NT2/D1 (cell line): ENCODE results near the gene BOLA3.

Experiments used
- DNase-seq: peaks from one replicate; pipeline ENCODE4 v3.0.0-alpha.2; 2011; ENCODE audit warnings: low read depth, low spot score
- H3K27me3 ChIP-seq: 2 replicates; pipeline ENCODE4 v1.6.0; 2011; ENCODE audit warnings: mild to moderate bottlenecking; ENCODE audit not compliant: insufficient read length, insufficient read depth
- H3K36me3 ChIP-seq: 2 replicates; pipeline ENCODE4 v1.6.1; 2011; ENCODE audit warnings: mild to moderate bottlenecking, low read length, mixed read lengths; ENCODE audit not compliant: insufficient read depth, insufficient read length
- H3K4me1 ChIP-seq: 2 replicates; pipeline ENCODE4 v1.5.1; 2011; ENCODE audit not compliant: insufficient read depth, insufficient read length
- H3K4me3 ChIP-seq: 2 replicates; pipeline ENCODE4 v1.5.1; 2011; ENCODE audit warnings: low read depth; ENCODE audit not compliant: insufficient read length
- H3K9ac ChIP-seq: 2 replicates; pipeline ENCODE4 v1.6.0; 2011; ENCODE audit warnings: low read depth; ENCODE audit not compliant: insufficient read length
- H3K9me3 ChIP-seq: 2 replicates; pipeline ENCODE4 v1.5.1; 2011; ENCODE audit warnings: mild to moderate bottlenecking, low read length; ENCODE audit not compliant: insufficient read depth
- SUZ12 ChIP-seq: IDR thresholded peaks from 2 replicates; pipeline ENCODE4 v1.6.1; 2011; ENCODE audit not compliant: insufficient read length, insufficient read depth; ENCODE audit errors: extremely low read depth
- YY1 ChIP-seq: IDR thresholded peaks from 2 replicates; pipeline ENCODE4 v1.6.1; 2011; ENCODE audit not compliant: insufficient read length, insufficient read depth
- ZNF274 ChIP-seq: IDR thresholded peaks from 2 replicates; pipeline ENCODE4 v1.6.1; 2011; ENCODE audit warnings: mild to moderate bottlenecking, low read depth, low read length

The BOLA3 gene

DNA sequence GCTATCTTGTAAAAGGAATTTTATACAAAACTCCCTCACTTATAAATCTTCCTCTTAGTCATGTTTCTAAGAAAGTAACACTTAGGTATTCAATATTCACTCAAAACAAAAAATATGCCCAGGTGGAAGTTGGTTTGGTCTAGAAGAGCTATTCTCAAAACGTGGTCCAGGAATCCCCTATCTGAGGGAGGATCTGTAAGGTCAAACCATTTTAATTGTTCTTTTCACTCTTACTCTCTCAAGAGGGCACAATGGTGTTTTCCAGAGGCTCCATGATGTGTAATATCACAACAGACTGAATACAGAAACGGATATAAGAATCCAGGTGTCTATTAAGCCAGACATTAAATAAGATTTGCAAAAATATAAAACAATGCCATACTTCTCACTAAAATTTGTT, 21.0 kb upstream of the BOLA3 start:
- TF ChIP-seq YY1: no peak
- no peak for TF ChIP-seq ZNF274
- TF ChIP-seq SUZ12: no peak
- Histone ChIP-seq H3K4me1 (no peaks in the 10 kb centered on the region), H3K4me3 (no peak overlapping the region), H3K9ac (no peak overlapping the region), H3K9me3 (no peaks in the 10 kb centered on the region), H3K27me3 (no peaks in the 10 kb centered on the region), H3K36me3 (peaks cover 65% of the 10 kb centered on the region)
- DNase-seq: no peak

DNA sequence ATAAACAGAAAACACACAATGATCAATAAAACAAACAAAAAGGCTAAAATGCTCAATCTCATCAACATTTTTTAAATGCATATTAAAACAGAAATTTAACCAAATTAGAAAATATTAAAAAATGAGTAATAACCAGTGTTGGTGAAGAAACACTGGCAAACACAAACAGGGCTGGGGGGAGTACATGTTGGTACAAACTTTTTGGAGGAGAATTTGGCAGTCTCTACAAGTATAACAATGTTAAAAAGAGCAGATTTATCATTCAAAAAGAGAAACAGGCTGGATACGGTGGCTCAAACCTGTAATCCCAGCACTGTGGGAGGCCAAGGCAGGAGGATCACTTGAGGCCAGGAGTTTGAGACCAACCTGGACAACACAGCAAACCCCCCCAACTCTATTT, 17.0 kb upstream of the BOLA3 start:
- Histone ChIP-seq H3K36me3 (peaks cover 64% of the 10 kb centered on the region), H3K4me3 (no peak overlapping the region), H3K27me3 (no peaks in the 10 kb centered on the region), H3K4me1 (peaks cover 2% of the 10 kb centered on the region), H3K9me3 (no peaks in the 10 kb centered on the region), H3K9ac (no peak overlapping the region)
- no peak for TF ChIP-seq SUZ12
- no peak for TF ChIP-seq ZNF274
- no peak for TF ChIP-seq YY1
- no peak for DNase-seq

DNA sequence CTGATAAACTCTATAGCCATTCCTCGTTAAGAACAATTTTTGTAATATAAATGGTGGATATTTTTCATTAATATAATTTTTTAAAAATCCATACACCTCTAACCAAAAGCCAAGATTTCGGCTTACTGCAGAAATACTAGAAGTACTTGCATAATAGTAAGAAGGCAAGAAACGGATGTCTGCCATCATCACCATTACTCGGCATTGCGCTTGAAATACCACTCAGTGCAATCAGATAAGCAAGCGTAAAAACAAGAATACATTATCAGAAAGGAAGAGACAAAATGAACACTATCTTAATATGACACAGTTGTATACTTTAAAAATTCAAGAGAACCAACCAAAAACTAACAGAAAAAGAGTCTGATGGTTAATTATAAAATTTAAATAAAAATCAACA, 15.2 kb upstream of the BOLA3 start:
- no peak overlapping the region for H3K9ac ChIP-seq
- H3K36me3 ChIP-seq: peaks cover 62% of the 10 kb centered on the region
- DNase-seq: no peak
- no peak for TF ChIP-seq ZNF274
- no peak for TF ChIP-seq SUZ12
- no peak for TF ChIP-seq YY1
- H3K9me3 ChIP-seq: no peaks in the 10 kb centered on the region
- peaks cover 2% of the 10 kb centered on the region for H3K4me1 ChIP-seq
- H3K27me3 ChIP-seq: no peaks in the 10 kb centered on the region
- H3K4me3 ChIP-seq: no peak overlapping the region

DNA sequence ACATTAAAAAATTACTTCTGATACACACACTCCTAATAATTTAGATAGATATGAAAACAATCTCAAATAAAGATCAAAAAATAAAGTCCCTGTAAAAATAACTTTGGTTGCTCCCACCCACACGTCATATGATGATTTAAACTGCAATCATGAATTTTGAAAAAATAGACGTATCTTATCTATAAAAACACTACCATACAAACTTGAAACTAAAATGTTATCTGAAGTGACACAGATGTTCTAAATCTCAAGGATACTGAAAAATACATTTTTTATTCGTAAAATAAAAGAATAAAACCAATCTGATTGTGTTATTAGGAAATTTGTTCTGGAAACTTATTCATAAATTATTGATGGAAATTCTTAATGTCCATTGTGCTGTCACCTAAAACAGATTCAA, 8.1 kb upstream of the BOLA3 start:
- Histone ChIP-seq H3K4me1 (no peaks in the 10 kb centered on the region), H3K36me3 (peaks cover 70% of the 10 kb centered on the region), H3K9ac (no peak overlapping the region), H3K27me3 (no peaks in the 10 kb centered on the region), H3K9me3 (no peaks in the 10 kb centered on the region), H3K4me3 (no peak overlapping the region)
- no peak for DNase-seq
- TF ChIP-seq SUZ12 (no peak), ZNF274 (no peak), YY1 (no peak)

GRCh38 chr2:74152954-74153353, 5.2 kb upstream of the BOLA3 start:
- Histone ChIP-seq H3K27me3 (no peaks in the 10 kb centered on the region), H3K9ac (no peak overlapping the region), H3K4me1 (no peaks in the 10 kb centered on the region), H3K9me3 (no peaks in the 10 kb centered on the region), H3K4me3 (no peak overlapping the region), H3K36me3 (peaks cover 57% of the 10 kb centered on the region)
- no peak for DNase-seq
- TF ChIP-seq YY1: no peak
- no peak for TF ChIP-seq ZNF274
- TF ChIP-seq SUZ12: no peak

GRCh38 chr2:74149570-74150319, 2.0 kb upstream of the BOLA3 start:
- peaks cover 40% of the 10 kb centered on the region for H3K36me3 ChIP-seq
- no peak for DNase-seq
- no peak overlapping the region for H3K4me3 ChIP-seq

DNA sequence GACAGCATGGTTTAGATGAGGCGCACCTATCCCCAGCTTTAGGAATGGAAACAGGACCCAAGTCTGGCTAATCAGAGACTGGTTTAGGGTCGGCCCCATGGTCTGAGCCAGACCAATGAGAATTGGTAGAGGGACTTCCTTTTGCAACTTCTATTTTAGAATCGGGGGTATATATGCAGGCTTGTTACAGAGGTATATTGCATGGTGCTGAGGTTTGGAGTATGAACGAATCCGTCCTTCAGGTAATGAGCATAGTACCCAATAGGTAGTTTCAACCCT, 1.5 kb upstream of the BOLA3 start:
- Histone ChIP-seq H3K27me3 (no peaks in the 10 kb centered on the region), H3K9me3 (no peaks in the 10 kb centered on the region), H3K4me3 (no peak overlapping the region), H3K36me3 (peaks cover 40% of the 10 kb centered on the region), H3K4me1 (no peaks in the 10 kb centered on the region), H3K9ac (no peak overlapping the region)
- TF ChIP-seq SUZ12 (no peak), YY1 (no peak), ZNF274 (no peak)
- no peak for DNase-seq

More at GRCh38 chr2:74149570-74150319, 2.0 kb upstream of the BOLA3 start:
- no peaks in the 10 kb centered on the region for H3K9me3 ChIP-seq
- no peak overlapping the region for H3K9ac ChIP-seq
- H3K27me3 ChIP-seq: no peaks in the 10 kb centered on the region
- H3K4me1 ChIP-seq: no peaks in the 10 kb centered on the region
- TF ChIP-seq YY1 (no peak), ZNF274 (no peak), SUZ12 (no peak)
